Parathyroid adenoma (tissue), 2 donors: ENCODE data around the gene PAN3.

ENCODE experiments used
- H2AFZ ChIP-seq: fragments of 300-600 bp; sonication (generic); one replicate; pipeline ENCODE4 v1.7.0; 2017; ENCODE audit warnings: antibody characterized with exemption, mild to moderate bottlenecking
- H3K27ac ChIP-seq: fragments of 300-600 bp; sonication (generic); one replicate; pipeline ENCODE4 v1.7.0; 2017
- H3K27me3 ChIP-seq: fragments of 300-600 bp; sonication (generic); one replicate; pipeline ENCODE4 v1.7.0; 2017; ENCODE audit warnings: low read length; ENCODE audit not compliant: control insufficient read depth, insufficient read depth
- H3K36me3 ChIP-seq: fragments of 300-600 bp; sonication (generic); one replicate; pipeline ENCODE4 v1.7.0; 2017; ENCODE audit warnings: low read length; ENCODE audit not compliant: control insufficient read depth, insufficient read depth
- H3K4me1 ChIP-seq: fragments of 300-600 bp; sonication (generic); one replicate; pipeline ENCODE4 v1.7.0; 2017; ENCODE audit warnings: control low read depth
- H3K4me2 ChIP-seq: fragments of 300-600 bp; sonication (generic); one replicate; pipeline ENCODE4 v1.7.0; 2017; ENCODE audit warnings: low read length
- H3K4me3 ChIP-seq: fragments of 300-600 bp; sonication (generic); one replicate; pipeline ENCODE4 v1.7.0; 2017; ENCODE audit warnings: low read depth, low read length
- H3K79me2 ChIP-seq: fragments of 300-600 bp; sonication (generic); one replicate; pipeline ENCODE4 v1.7.0; 2017; ENCODE audit warnings: control low read depth
- H3K9ac ChIP-seq: fragments of 300-600 bp; sonication (generic); one replicate; pipeline ENCODE4 v1.7.0; 2017; ENCODE audit warnings: mild to moderate bottlenecking
- H3K9me3 ChIP-seq: fragments of 300-600 bp; sonication (generic); one replicate; pipeline ENCODE4 v1.7.0; 2017; ENCODE audit warnings: low read length; ENCODE audit not compliant: control insufficient read depth
- TF ChIP-seq, protein P1 (sequence below): fragments of 300-600 bp; sonication (generic); IDR thresholded peaks from one replicate; pipeline ENCODE4 v1.7.0; 2017; ENCODE audit warnings: antibody characterized with exemption, mild to moderate bottlenecking
- donor health status: primary hyperparathyroidism.

PAN3 gene

DNA sequence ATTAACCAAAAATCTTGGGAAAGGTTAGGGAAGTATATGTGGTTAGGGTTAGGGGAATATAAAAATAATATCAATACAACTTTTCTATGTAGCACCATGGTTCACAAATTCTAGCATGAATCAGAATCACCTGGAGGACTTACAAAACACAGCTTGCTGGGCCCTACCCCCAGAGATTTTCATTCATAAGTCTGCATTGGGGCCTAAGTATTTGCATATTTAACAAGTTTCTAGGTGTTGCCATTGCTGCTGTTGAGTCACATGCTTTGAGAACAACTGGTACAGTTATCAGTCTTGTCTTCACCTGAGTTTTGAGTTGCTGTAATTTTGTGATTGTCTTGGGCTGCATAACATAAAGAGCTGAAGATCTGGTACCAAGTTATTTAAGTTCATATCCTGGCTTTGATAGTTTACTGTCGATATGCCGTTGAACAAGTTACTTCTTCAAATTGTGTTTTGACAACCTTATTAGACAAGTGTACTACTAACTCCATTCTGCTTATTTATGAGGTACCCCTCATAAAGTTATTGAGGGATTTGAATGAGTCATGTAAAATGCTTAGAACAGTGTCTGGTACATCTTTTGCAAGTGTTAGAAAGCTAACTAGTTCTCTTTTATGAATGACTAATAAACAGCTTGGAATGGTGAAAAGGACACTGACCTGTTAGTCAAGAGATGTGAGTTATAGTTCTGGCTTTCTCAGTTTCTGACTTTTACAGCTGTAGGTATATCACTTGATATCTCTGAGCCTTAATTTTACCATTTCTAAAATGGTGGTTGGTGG is 132.9 kb downstream of the PAN3 start:
- Histone ChIP-seq H3K79me2 (no peaks in the 10 kb centered on the region), H2AFZ (no peak overlapping the region)

DNA sequence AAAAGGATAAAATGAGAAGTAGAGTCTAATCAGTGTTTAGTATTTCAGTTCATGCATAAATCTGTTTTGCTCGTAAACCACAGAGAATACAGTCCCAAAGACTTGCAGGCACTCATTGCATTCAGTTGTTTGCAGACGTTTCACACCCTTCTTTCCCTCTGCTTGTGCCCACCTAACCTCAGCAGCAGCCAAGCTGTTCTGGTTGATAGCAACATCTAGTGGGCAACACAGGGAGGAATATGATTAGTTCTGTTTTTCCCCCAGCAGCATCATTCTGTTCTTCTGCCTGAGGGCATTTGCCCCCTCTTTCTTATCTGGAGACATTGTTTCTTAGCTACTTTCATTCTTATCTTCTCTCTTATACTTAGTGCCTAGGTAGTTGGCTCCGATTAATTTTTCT is 135.6 kb downstream of the PAN3 start:
- Histone ChIP-seq H3K9ac (no peak overlapping the region), H3K36me3 (no peaks in the 10 kb centered on the region), H3K27me3 (no peaks in the 10 kb centered on the region), H3K79me2 (no peaks in the 10 kb centered on the region), H3K4me1 (no peaks in the 10 kb centered on the region), H3K27ac (no peak overlapping the region), H3K4me3 (no peak overlapping the region), H3K4me2 (no peak overlapping the region), H3K9me3 (no peaks in the 10 kb centered on the region), H2AFZ (no peak overlapping the region)
- TF ChIP-seq, protein P1, sequence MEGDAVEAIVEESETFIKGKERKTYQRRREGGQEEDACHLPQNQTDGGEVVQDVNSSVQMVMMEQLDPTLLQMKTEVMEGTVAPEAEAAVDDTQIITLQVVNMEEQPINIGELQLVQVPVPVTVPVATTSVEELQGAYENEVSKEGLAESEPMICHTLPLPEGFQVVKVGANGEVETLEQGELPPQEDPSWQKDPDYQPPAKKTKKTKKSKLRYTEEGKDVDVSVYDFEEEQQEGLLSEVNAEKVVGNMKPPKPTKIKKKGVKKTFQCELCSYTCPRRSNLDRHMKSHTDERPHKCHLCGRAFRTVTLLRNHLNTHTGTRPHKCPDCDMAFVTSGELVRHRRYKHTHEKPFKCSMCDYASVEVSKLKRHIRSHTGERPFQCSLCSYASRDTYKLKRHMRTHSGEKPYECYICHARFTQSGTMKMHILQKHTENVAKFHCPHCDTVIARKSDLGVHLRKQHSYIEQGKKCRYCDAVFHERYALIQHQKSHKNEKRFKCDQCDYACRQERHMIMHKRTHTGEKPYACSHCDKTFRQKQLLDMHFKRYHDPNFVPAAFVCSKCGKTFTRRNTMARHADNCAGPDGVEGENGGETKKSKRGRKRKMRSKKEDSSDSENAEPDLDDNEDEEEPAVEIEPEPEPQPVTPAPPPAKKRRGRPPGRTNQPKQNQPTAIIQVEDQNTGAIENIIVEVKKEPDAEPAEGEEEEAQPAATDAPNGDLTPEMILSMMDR = no peak

More for the DNA sequence above, 132.9 kb downstream of the PAN3 start:
- no peak overlapping the region for H3K9ac ChIP-seq
- no peaks in the 10 kb centered on the region for H3K9me3 ChIP-seq
- H3K4me3 ChIP-seq = no peak overlapping the region
- H3K27ac ChIP-seq = no peak overlapping the region
- TF ChIP-seq, protein P1 = no peak
- no peaks in the 10 kb centered on the region for H3K4me1 ChIP-seq
- H3K36me3 ChIP-seq = no peaks in the 10 kb centered on the region
- no peak overlapping the region for H3K4me2 ChIP-seq
- no peaks in the 10 kb centered on the region for H3K27me3 ChIP-seq

DNA sequence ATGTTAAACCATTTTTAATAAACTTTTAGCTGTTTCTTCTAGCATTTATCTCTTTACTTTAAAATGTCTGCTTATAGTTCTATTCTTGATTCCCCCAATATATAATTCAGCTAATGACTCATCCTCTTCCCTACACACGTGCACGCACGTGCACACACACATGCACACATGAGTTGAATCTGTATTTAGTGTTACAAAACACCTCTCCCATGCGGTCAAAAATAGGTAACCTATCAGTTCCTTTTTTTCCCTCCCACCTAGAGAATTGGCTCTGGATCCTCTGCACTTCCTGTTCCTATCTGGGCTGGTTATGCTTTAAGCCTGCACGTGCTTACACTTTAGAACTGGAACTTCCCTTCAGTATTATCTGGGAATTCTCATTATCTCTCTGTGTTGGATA is 144.1 kb downstream of the PAN3 start:
- Histone ChIP-seq H3K9me3 (no peaks in the 10 kb centered on the region), H3K27ac (no peak overlapping the region), H3K4me3 (no peak overlapping the region), H3K9ac (no peak overlapping the region), H2AFZ (no peak overlapping the region), H3K79me2 (no peaks in the 10 kb centered on the region), H3K4me2 (no peak overlapping the region), H3K27me3 (no peaks in the 10 kb centered on the region), H3K4me1 (no peaks in the 10 kb centered on the region), H3K36me3 (no peaks in the 10 kb centered on the region)
- TF ChIP-seq, protein P1 = no peak

DNA sequence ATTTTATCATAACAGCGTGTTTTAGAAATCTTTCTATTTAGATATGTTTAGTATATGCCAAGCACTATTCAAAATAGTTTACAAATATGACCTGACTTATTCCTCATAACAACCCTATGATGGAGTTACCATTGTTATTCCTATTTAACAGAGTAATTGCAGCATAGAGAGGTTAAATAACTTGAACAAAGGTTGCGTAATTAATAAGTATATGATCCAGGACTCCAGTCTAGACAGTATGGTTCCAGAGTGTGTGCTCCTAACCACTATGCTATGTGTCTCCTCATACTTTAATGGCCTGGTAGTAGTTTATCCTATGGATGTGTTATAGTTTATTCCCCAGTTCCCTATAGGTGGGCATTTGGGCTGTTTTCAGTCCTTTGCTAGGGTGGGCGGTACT is 145.3 kb downstream of the PAN3 start:
- Histone ChIP-seq H3K9me3 (no peaks in the 10 kb centered on the region), H3K9ac (no peak overlapping the region), H3K4me2 (no peak overlapping the region), H3K4me3 (no peak overlapping the region), H3K79me2 (no peaks in the 10 kb centered on the region), H3K4me1 (no peaks in the 10 kb centered on the region), H3K27ac (no peak overlapping the region), H3K27me3 (no peaks in the 10 kb centered on the region), H2AFZ (no peak overlapping the region), H3K36me3 (no peaks in the 10 kb centered on the region)
- TF ChIP-seq, protein P1 = no peak

DNA sequence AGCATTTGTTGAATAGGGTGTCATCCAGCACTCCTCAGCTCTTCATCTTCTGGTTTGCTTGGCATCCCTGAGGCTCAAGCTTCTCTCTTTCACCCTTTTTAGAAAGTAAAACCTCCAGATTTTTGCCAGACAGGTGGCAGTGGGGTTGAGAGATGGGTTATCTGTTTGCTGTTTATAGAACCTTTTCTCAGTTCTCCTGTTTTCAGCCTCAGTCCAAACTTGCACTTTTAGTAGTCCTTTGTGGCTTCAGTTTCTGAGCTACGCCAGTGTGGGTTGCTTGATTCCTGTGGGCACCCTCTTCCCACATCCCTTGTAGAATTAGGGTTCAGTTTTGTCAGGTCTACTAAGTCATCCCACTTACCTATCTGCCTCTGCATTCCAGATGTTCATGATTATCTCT is 147.9 kb downstream of the PAN3 start:
- Histone ChIP-seq H2AFZ (no peak overlapping the region), H3K4me2 (no peak overlapping the region), H3K4me3 (no peak overlapping the region), H3K36me3 (no peaks in the 10 kb centered on the region), H3K9ac (no peak overlapping the region), H3K79me2 (no peaks in the 10 kb centered on the region), H3K27ac (no peak overlapping the region), H3K9me3 (no peaks in the 10 kb centered on the region), H3K4me1 (no peaks in the 10 kb centered on the region), H3K27me3 (no peaks in the 10 kb centered on the region)
- TF ChIP-seq, protein P1 = no peak
